ENCODE data around the gene NAMPT.

- TF ChIP-seq CTCF (IDR thresholded peaks at IDR 0.05; ENCODE audit: insufficient read depth, low read length) (no peak), POLR2AphosphoS5 (IDR thresholded peaks at IDR 0.05; ENCODE audit: low read depth) (no peak), GABPA (IDR thresholded peaks at IDR 0.05; ENCODE audit: low read depth) (no peak), SPI1 (IDR thresholded peaks at IDR 0.05; ENCODE audit: borderline replicate concordance, low read depth) (no peak)
- TF ChIP-seq, protein P1, sequence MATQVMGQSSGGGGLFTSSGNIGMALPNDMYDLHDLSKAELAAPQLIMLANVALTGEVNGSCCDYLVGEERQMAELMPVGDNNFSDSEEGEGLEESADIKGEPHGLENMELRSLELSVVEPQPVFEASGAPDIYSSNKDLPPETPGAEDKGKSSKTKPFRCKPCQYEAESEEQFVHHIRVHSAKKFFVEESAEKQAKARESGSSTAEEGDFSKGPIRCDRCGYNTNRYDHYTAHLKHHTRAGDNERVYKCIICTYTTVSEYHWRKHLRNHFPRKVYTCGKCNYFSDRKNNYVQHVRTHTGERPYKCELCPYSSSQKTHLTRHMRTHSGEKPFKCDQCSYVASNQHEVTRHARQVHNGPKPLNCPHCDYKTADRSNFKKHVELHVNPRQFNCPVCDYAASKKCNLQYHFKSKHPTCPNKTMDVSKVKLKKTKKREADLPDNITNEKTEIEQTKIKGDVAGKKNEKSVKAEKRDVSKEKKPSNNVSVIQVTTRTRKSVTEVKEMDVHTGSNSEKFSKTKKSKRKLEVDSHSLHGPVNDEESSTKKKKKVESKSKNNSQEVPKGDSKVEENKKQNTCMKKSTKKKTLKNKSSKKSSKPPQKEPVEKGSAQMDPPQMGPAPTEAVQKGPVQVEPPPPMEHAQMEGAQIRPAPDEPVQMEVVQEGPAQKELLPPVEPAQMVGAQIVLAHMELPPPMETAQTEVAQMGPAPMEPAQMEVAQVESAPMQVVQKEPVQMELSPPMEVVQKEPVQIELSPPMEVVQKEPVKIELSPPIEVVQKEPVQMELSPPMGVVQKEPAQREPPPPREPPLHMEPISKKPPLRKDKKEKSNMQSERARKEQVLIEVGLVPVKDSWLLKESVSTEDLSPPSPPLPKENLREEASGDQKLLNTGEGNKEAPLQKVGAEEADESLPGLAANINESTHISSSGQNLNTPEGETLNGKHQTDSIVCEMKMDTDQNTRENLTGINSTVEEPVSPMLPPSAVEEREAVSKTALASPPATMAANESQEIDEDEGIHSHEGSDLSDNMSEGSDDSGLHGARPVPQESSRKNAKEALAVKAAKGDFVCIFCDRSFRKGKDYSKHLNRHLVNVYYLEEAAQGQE (IDR thresholded peaks at IDR 0.05; ENCODE audit: insufficient replicate concordance, low read depth): no peak
These were observed 27.0 kb downstream of the NAMPT start for GRCh38 chr7:106257752-106258151.
